Caco-2 (cell line): ENCODE results near the gene NSUN6. TPM values are rescaled to one million over a fixed set of nuclear protein-coding genes. Genes with fewer than 3 reads are reported as not detected.
"Not testable (repeated sequence)": the region's sequence is repeated elsewhere in the genome, so short reads cannot be mapped to it uniquely, and the experiment has no call there.

ENCODE experiments used
- BruUV-seq: library from RNA; stranded (reverse); fragments of 400-500 nt; replicated peaks from 2 replicates; lab custom pipeline; 2021; lab: Mats Ljungman, UMichigan
- CTCF ChIA-PET: fragments of 300-600 bp; sonication (Branson Sonifier 250); formaldehyde crosslinking; loops from one replicate; lab custom pipeline; 2022; ENCODE audit warnings: antibody characterized with exemption; lab: Charles Lee
- POLR2A ChIA-PET: fragments of 300-600 bp; sonication (Branson Sonifier 250); formaldehyde crosslinking; loops from one replicate; lab custom pipeline; 2022; ENCODE audit warnings: antibody characterized with exemption; lab: Charles Lee
- DNase-seq, 2 experiments: peaks; one replicate each; pipeline versions ENCODE4 v3.0.0 to v3.0.0-alpha.2; 2020 to 2022
- H3K27me3 ChIP-seq: replicated peaks from 2 replicates; pipeline ENCODE4 v1.6.0; 2011; ENCODE audit warnings: low read length; ENCODE audit not compliant: control insufficient read depth, insufficient read depth
- H3K36me3 ChIP-seq: 2 replicates; pipeline ENCODE4 v1.5.1; 2011; ENCODE audit warnings: low read length; ENCODE audit not compliant: control insufficient read depth, insufficient read depth
- H3K4me1 ChIP-seq: fragments of 250-450 bp; sonication (Bioruptor Pico); 2 replicates; pipeline ENCODE4 v1.5.1; 2020; ENCODE audit warnings: mild to moderate bottlenecking
- H3K4me3 ChIP-seq: 2 replicates; pipeline ENCODE4 v1.5.1; 2011; ENCODE audit warnings: low read depth, mild to moderate bottlenecking, control low read depth, low read length
- H3K9me3 ChIP-seq: fragments of 250-450 bp; sonication (Bioruptor Pico); 2 replicates; pipeline ENCODE4 v1.5.1; 2020; ENCODE audit warnings: mild to moderate bottlenecking, moderate library complexity
- H3K27ac Mint-ChIP-seq: one replicate; pipeline ENCODE4 v1.8.0; 2022; ENCODE audit warnings: mixed read lengths; ENCODE audit not compliant: unreplicated experiment
- H3K27me3 Mint-ChIP-seq: one replicate; pipeline ENCODE4 v1.8.0; 2022; ENCODE audit warnings: mixed read lengths; ENCODE audit not compliant: insufficient read depth, unreplicated experiment
- H3K36me3 Mint-ChIP-seq: one replicate; pipeline ENCODE4 v1.8.0; 2022; ENCODE audit warnings: mild to moderate bottlenecking, mixed read lengths; ENCODE audit not compliant: insufficient read depth, unreplicated experiment
- H3K4me1 Mint-ChIP-seq: one replicate; pipeline ENCODE4 v1.8.0; 2022; ENCODE audit warnings: low read depth, mixed read lengths; ENCODE audit not compliant: unreplicated experiment
- H3K4me3 Mint-ChIP-seq: one replicate; pipeline ENCODE4 v1.8.0; 2022; ENCODE audit warnings: mild to moderate bottlenecking, moderate library complexity, mixed read lengths; ENCODE audit not compliant: unreplicated experiment
- H3K9me3 Mint-ChIP-seq: one replicate; pipeline ENCODE4 v1.8.0; 2022; ENCODE audit warnings: mixed read lengths; ENCODE audit not compliant: unreplicated experiment
- CTCF ChIP-seq, 2 experiments: fragments of 200-600 bp in 1 of 2; IDR thresholded peaks; 1 replicate in 1 of 2; 2 replicates in 1 of 2; pipeline versions ENCODE4 v1.5.1 to v1.8.0; 2011 to 2022; ENCODE audit warnings: antibody characterized with exemption in 1 of 2, control low read depth in 1 of 2, inconsistent platforms in 1 of 2, low read depth in 1 of 2, low read length in 1 of 2, mild to moderate bottlenecking in 1 of 2, moderate library complexity in 1 of 2; ENCODE audit not compliant: insufficient read depth in 1 of 2, severe bottlenecking in 1 of 2, unreplicated experiment in 1 of 2
- intact Hi-C: fragments of 100-400 bp; cut with micrococcal nuclease; formaldehyde crosslinking; loops from one replicate; pipeline ENCODE4 v1.10.0; 2022; ENCODE audit not compliant: unreplicated experiment
- total RNA-seq: library from RNA; stranded (reverse); gene quantifications from 2 replicates; pipeline ENCODE4 v1.2.3, GENCODE V29; 2022

NSUN6 gene
- total RNA-seq, 1 experiment from 2014 or later: 17.3 TPM

GRCh38 chr10:18647945-18648344, 3.4 kb downstream of the NSUN6 start:
- peaks cover 12% of the 10 kb centered on the region; the same call in 1 of the 2 replicates for H3K4me1 ChIP-seq
- no peak overlapping the region for H3K4me3 ChIP-seq
- ChIA-PET CTCF (no interaction called here), POLR2A (interaction anchor here (0.6 kb wide), 1 partner anchor 14 kb away, joined by 3 read pairs; no protein-coding TSS in a partner anchor)
- TF ChIP-seq CTCF (IDR thresholded peaks at IDR 0.05; ENCODE audit: insufficient read depth in 1 of 2, low read depth in 1 of 2, low read length in 1 of 2, severe bottlenecking in 1 of 2, unreplicated experiment in 1 of 2): no peak
- H3K27me3 ChIP-seq: no peaks in the 10 kb centered on the region
- Mint-ChIP-seq H3K36me3 (peaks cover 30% of the 10 kb centered on the region), H3K27ac (no peak overlapping the region), H3K9me3 (no peaks in the 10 kb centered on the region), H3K27me3 (no peaks in the 10 kb centered on the region), H3K4me1 (peaks cover 9% of the 10 kb centered on the region), H3K4me3 (no peak overlapping the region)
- intact Hi-C loops: no loop called here
- H3K9me3 ChIP-seq: no peaks in the 10 kb centered on the region
- no peaks in the 10 kb centered on the region for H3K36me3 ChIP-seq
- DNase-seq: no peak
- BruUV-seq: no TSS peak

DNA sequence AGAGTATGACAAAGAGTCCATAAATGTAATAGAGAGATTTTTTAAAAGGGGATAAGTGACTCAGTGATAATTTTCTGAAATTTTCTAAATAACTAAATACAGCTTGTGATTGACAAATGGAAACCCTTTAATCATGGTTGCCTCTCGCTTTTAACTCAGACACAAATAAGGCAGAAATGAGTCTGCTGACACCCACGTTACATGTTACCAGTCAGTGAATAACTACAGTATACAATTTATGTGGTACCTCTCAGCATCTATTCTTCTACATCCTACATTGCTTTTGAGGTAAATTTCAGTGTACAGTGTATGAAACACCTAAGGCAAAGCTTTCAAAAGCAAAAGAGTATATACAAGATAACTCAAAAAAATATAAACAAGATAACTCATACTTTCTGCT, 4.2 kb downstream of the NSUN6 start:
- intact Hi-C loops: no loop called here
- Mint-ChIP-seq H3K9me3 (no peaks in the 10 kb centered on the region), H3K27me3 (no peaks in the 10 kb centered on the region), H3K4me1 (peaks cover 5% of the 10 kb centered on the region), H3K27ac (no peak overlapping the region), H3K4me3 (no peak overlapping the region), H3K36me3 (peaks cover 26% of the 10 kb centered on the region)
- Histone ChIP-seq H3K36me3 (no peaks in the 10 kb centered on the region), H3K4me3 (no peak overlapping the region), H3K9me3 (no peaks in the 10 kb centered on the region), H3K27me3 (no peaks in the 10 kb centered on the region), H3K4me1 (peaks cover 10% of the 10 kb centered on the region; the same call in 1 of the 2 replicates)
- DNase-seq: no peak
- no TSS peak for BruUV-seq
- ChIA-PET POLR2A (interaction anchor here (0.5 kb wide), 1 partner anchor 12 kb away, joined by 5 read pairs; no protein-coding TSS in a partner anchor), CTCF (no interaction called here)
- no peak for TF ChIP-seq CTCF (IDR thresholded peaks at IDR 0.05; ENCODE audit: insufficient read depth in 1 of 2, low read depth in 1 of 2, low read length in 1 of 2, severe bottlenecking in 1 of 2, unreplicated experiment in 1 of 2)

- intact Hi-C loops, H3K27me3 Mint-ChIP-seq, H3K4me3 ChIP-seq, H3K4me3 Mint-ChIP-seq, H3K36me3 ChIP-seq, CTCF ChIA-PET, BruUV-seq, POLR2A ChIA-PET, H3K9me3 ChIP-seq, H3K27ac Mint-ChIP-seq, DNase-seq, H3K9me3 Mint-ChIP-seq, H3K27me3 ChIP-seq: not testable (repeated sequence)
- peaks cover 32% of the 10 kb centered on the region for H3K4me1 ChIP-seq
- Mint-ChIP-seq H3K4me1 (peaks cover 22% of the 10 kb centered on the region), H3K36me3 (peaks cover 27% of the 10 kb centered on the region)
Observed at GRCh38 chr10:18639719-18640118, 11.7 kb downstream of the NSUN6 start.

DNA sequence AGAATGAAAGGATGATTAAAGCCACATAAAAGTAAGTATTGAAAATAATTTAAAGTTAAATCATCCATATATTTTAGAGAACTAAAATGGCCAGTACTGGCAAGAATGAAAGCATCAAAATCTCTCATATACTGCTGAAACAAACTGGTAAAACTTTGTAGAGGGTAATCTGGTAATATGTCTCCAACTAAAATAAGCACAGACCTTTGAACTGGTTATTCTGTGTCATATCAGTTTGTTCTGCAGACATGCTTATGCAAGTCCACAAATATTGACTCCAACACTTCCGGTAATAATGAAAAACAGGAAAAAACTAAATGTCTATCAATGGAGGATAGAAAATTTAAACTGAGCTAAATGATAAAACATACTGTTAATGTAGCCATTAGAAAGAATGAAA, 14.0 kb downstream of the NSUN6 start:
- H3K9me3 Mint-ChIP-seq, BruUV-seq, H3K27ac Mint-ChIP-seq, H3K9me3 ChIP-seq, H3K27me3 ChIP-seq, DNase-seq, intact Hi-C loops, H3K4me3 Mint-ChIP-seq, POLR2A ChIA-PET, CTCF ChIA-PET, H3K4me3 ChIP-seq, H3K36me3 ChIP-seq, H3K27me3 Mint-ChIP-seq: not testable (repeated sequence)
- H3K36me3 Mint-ChIP-seq: peaks cover 24% of the 10 kb centered on the region
- H3K4me1 Mint-ChIP-seq: peaks cover 32% of the 10 kb centered on the region
- H3K4me1 ChIP-seq: peaks cover 44% of the 10 kb centered on the region
